ENCODE data around the gene DLG1. TPM values are rescaled to one million over a fixed set of nuclear protein-coding genes. Genes with fewer than 3 reads are reported as not detected.

DLG1 gene
- total and polyA plus RNA-seq, 12 donors, result 20.7 to 97.4 (median 54.0) TPM

DNA sequence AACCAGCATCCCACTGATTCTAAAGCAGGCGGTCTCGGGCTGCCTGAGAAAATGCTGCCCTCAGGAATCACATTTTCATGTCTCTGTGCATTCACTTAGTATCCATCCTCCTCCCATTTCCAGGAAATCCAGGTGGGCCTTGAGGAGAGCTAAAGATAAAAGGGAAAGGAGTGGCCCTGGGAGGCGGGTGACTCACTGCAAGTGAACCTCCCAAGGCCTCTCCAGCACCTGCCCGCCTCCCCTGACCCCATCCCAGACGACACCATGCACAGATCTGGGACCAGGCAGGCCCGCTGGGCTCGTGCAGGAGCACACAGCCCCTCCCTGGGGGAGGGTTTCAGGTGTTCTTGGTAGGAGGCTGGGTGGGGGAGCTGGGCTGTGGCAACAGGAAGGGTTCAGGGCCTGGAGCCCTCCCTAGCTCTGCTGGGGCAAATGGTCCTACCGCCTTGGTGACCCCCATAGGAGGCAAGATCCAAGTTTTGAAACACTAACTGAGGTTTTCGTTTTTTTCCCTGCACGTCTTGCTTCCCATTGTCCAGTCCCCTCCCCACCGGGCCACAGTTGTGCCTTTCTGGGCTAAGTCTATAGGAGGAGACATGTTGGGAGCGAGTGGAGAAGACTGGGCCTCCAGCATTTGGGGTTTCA is 291.0 kb downstream of the DLG1 start:
- 83 to 87% methylated on average over 12 of the region's 12 CpGs for WGBS, 2 donors
- intact Hi-C loops (cut with DNase I), result loop anchor here in 3 of 10 donors (10.0 kb wide), 1 partner anchor 177 kb away; no protein-coding TSS in a partner anchor
- Histone ChIP-seq H3K27me3 (no peaks in the 10 kb centered on the region), H3K36me3 (no peaks in the 10 kb centered on the region), H3K4me3 (no peak overlapping the region), H3K27ac (no peak overlapping the region), H3K9me3 (no peaks in the 10 kb centered on the region), H3K4me1 (peaks cover 0 to 18% (median 7%) of the 10 kb centered on the region in 9 donors)
- TF ChIP-seq, protein P1, sequence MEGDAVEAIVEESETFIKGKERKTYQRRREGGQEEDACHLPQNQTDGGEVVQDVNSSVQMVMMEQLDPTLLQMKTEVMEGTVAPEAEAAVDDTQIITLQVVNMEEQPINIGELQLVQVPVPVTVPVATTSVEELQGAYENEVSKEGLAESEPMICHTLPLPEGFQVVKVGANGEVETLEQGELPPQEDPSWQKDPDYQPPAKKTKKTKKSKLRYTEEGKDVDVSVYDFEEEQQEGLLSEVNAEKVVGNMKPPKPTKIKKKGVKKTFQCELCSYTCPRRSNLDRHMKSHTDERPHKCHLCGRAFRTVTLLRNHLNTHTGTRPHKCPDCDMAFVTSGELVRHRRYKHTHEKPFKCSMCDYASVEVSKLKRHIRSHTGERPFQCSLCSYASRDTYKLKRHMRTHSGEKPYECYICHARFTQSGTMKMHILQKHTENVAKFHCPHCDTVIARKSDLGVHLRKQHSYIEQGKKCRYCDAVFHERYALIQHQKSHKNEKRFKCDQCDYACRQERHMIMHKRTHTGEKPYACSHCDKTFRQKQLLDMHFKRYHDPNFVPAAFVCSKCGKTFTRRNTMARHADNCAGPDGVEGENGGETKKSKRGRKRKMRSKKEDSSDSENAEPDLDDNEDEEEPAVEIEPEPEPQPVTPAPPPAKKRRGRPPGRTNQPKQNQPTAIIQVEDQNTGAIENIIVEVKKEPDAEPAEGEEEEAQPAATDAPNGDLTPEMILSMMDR (IDR thresholded peaks at IDR 0.05), result no peak
- no peak for ATAC-seq
- no peak for DNase-seq

DNA sequence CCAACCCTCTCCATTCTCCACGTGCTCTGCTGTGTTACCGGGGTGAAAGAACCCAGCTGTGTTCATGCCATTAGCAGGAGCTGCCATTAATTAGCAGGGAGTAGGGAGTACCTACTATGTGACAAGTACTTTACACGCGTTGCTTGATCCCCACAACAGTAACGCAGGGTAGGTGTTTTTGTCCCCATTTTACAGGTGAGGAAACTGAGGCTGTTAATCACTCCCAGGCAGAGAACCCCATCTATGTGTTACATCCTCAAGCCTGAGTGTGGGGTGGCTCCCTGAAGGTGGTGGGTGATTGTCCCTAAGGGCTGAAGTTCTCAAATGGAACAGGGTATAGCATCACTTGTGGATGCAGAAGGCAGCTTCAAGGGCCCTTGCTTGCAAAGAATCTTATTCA is 291.6 kb downstream of the DLG1 start:
- no peaks in the 10 kb centered on the region for H3K27me3 ChIP-seq
- H3K4me1 ChIP-seq, result peaks cover 0 to 21% (median 10%) of the 10 kb centered on the region in 9 donors
- H3K4me3 ChIP-seq, result no peak overlapping the region
- intact Hi-C loops (cut with DNase I), result loop anchor here in 3 of 10 donors (10.0 kb wide), 1 partner anchor 178 kb away; no protein-coding TSS in a partner anchor
- H3K36me3 ChIP-seq, result no peaks in the 10 kb centered on the region
- TF ChIP-seq, protein P1 (IDR thresholded peaks at IDR 0.05), result no peak
- H3K27ac ChIP-seq, result no peak overlapping the region
- DNase-seq (no peak), ATAC-seq (no peak)
- no peaks in the 10 kb centered on the region for H3K9me3 ChIP-seq
- WGBS, 2 donors, result 92 to 97% methylated on average over 5 of the region's 5 CpGs

DNA sequence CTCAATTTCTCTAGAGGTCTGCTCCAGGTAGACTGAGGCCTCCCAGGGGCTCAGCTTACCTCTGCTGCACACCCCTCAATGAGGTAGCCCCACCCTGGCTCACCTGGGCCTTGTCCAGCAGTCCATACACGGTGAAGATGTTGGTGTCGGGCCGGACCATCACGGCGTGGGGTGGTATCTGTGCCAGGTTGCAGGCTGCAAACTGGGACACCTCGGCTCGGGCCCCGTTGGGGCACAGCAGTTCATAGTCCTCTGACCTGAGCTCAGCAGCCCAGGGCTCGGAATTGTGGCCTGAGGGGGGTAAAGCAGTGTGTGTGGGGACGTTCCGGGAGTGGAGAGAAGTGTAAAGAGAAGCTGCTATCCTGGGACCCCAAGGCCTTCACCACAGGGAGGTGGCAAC is 292.0 kb downstream of the DLG1 start:
- no peaks in the 10 kb centered on the region for H3K9me3 ChIP-seq
- WGBS, 2 donors, result 93 to 95% methylated on average over 11 of the region's 11 CpGs

More for the DNA sequence above, 292.0 kb downstream of the DLG1 start:
- no peaks in the 10 kb centered on the region for H3K27me3 ChIP-seq
- H3K27ac ChIP-seq, result no peak overlapping the region
- TF ChIP-seq, protein P1 (IDR thresholded peaks at IDR 0.05), result no peak
- intact Hi-C loops (cut with DNase I), result loop anchor here in 3 of 10 donors (10.0 kb wide), 1 partner anchor 178 kb away; no protein-coding TSS in a partner anchor
- H3K4me3 ChIP-seq, result no peak overlapping the region
- ATAC-seq, result no peak
- no peaks in the 10 kb centered on the region for H3K36me3 ChIP-seq
- no peak for DNase-seq
- H3K4me1 ChIP-seq, result peaks cover 0 to 20% (median 10%) of the 10 kb centered on the region in 9 donors

Measured in heart right ventricle (tissue), 16 donors.